A172 (cell line): ENCODE data around the gene CMTM8. TPM values are rescaled to one million over a fixed set of nuclear protein-coding genes. Genes with fewer than 3 reads are reported as not detected.

Experiments
- DNase-seq: peaks from one replicate; pipeline ENCODE4 v3.0.0-alpha.2; 2015; ENCODE audit warnings: low spot score
- total RNA-seq: library from RNA; depleted of rRNA; stranded (reverse); fragments of >200 nt; shearing (Covaris generic); gene quantifications from 2 replicates; pipeline ENCODE4 v1.2.3, GENCODE V29; 2014; rRNA removed

Gene CMTM8
- total RNA-seq, 1 experiment from 2014 or later, result 3.5 TPM

DNA sequence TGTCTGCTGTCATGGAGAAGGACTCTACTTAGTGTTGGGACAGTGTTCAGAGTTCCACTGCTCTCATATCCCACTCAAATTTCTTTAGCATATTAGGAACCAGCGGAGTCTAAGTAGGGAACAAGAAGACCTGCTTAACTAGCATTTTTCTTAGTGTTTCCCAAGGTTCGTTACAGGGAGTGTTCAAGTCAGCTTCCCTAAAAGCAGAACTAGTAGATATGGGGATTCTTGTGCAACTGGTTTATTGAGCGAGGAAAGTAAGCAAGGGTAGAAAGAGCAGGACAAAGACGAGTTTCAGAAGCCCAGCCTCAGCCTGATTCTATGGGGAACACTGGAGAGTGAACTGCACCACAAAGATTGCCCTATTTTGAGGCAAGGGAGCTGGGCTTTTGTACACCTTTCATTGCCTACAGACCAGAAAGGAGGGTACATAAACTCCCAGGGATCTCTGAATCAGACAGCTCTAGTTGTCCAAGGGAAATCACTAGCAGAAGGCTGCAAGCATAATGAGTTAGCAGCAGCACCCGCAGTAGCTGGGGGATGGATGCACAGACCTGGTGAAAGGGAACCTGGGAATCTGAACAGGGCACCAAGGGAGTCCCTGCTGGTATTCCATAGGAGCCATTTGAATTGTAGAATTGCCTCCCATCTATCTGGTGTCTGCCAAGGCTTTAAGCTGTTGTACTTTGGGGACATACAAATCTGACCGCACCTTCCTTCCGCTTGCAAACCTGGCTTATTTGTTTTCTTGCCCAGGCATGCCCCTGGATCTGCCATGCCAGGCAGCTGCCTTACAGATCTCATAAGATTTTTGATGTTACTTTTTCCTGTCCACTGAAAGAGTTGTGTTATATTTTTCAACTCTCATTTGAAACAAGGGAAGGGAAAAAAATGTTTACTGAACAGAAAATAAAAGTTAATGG, 168.3 kb downstream of the CMTM8 start:
- DNase-seq, result no peak

GRCh38 chr3:32410367-32411246, 172.1 kb downstream of the CMTM8 start:
- no peak for DNase-seq

- no peak for DNase-seq
Measured at GRCh38 chr3:32411442-32411841, 173.0 kb downstream of the CMTM8 start.

- DNase-seq, result no peak
Measured at GRCh38 chr3:32412887-32413286, 174.4 kb downstream of the CMTM8 start.

DNA sequence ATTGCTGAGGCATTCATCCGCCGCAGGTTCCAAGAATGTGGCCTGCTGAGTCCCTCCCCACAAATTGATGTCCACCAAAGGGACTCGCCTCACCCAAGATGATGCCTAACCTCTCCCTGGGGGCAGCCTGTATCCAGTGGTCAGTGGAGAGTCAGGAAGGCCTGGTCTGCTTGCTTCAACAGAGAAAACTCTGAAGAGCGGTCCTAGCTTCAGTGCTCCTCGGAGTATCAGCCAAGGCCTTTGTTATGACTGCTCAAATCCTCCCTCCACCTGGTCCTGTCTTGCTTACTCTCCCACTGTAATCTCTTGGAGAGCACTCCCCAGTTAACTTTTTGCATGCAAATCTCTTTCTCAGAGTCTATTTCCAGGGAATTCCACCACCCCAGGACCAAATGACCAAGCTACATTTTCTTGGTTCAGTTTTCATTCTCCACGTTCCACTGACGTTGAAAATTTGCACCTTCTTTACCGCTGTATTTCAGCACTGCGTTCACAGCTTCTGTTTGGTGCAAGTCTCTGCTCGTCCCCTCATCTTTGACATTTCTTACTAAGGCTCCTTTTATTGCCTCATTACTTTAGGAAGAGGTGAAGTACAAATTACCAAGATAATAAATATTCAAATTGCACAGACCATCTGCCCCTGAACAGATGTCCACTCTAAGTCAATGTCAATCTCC, 175.5 kb downstream of the CMTM8 start:
- no peak for DNase-seq

DNA sequence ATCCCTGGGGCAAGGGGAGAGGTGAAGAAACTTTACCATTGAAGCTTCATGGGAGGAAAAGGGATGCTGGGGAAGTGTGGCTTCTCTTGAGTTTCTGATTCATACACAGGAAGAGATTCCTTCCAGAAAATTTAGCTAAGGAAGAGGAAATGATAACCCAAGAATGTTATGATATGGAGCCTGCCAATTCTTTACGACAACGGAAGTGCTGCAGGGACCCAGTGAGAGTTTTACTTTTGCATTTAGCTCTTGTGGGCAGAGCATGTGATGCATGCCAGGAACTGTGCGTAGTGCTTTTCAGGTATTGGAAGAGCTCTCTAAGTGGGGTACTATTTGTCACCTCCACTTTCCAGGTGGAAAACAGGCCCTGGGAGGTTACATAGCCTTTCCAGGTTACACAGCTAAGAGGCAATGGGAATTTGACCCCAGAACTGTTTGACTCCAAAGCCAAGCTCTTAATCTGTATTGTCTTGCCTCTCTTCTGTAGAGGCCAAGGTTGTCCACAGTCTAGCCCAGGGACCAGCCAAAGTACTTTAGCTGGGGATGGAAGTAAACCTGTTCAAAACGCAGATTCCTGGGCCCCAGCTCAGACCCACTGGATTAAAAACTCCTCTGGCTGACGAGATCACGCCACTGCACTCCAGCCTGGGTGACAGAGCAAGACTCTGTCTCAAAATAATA, 176.2 kb downstream of the CMTM8 start:
- peak; percentile 89 for DNase-seq

- DNase-seq, result peak; percentile 26
Measured at GRCh38 chr3:32419742-32420125, 181.3 kb downstream of the CMTM8 start.

Other genes with a start within 250 kb of the CMTM8 start
- gene GPD1L, start 132.1 kb upstream of the CMTM8 start, total RNA-seq, result 19.9 and 24.3 TPM in 2 replicates
- gene CMTM7, start 153.2 kb downstream of the CMTM8 start, total RNA-seq, result 8.5 and 13.9 TPM in 2 replicates